ENCODE data around the gene LRCH3. TPM values are rescaled to one million over a fixed set of nuclear protein-coding genes. Genes with fewer than 3 reads are reported as not detected.

LRCH3 gene
- total RNA-seq = 54.7 and 56.4 TPM in 2 replicates

- H3K36me3 Mint-ChIP-seq (ENCODE audit: low read depth) = peaks cover 5% of the 10 kb centered on the region
Observed at GRCh38 chr3:197791113-197791891, at the start of gene LRCH3. LRCH3 (plus strand) TSS chr3:197791254; CDS start chr3:197791279, 25 bp downstream.

GRCh38 chr3:197742787-197743186 lies 48.3 kb upstream of the LRCH3 start:
- no peak overlapping the region for H3K27ac Mint-ChIP-seq
- no peak for DNase-seq
- intact Hi-C loops (cut with micrococcal nuclease) = no loop called here
- H3K27me3 Mint-ChIP-seq = peaks cover 2% of the 10 kb centered on the region
- no peak overlapping the region for H3K4me3 Mint-ChIP-seq
- H3K4me1 Mint-ChIP-seq = peaks cover 2% of the 10 kb centered on the region
- no peaks in the 10 kb centered on the region for H3K9me3 Mint-ChIP-seq
- H3K36me3 Mint-ChIP-seq (ENCODE audit: low read depth) = no peaks in the 10 kb centered on the region

More at GRCh38 chr3:197791113-197791891, at the start of gene LRCH3:
- intact Hi-C loops (cut with micrococcal nuclease) = loop anchor here (5.0 kb wide), 3 partner anchors 56 to 234 kb away; partner anchors contain the start of gene BDH1
- peak; percentile 96 for DNase-seq
- Mint-ChIP-seq H3K4me1 (peaks cover 29% of the 10 kb centered on the region), H3K27me3 (no peaks in the 10 kb centered on the region), H3K4me3 (peak within 1 kb of the TSS; percentile 92), H3K27ac (peak within 1 kb of the TSS; percentile 97), H3K9me3 (no peaks in the 10 kb centered on the region)

- Mint-ChIP-seq H3K4me1 (peaks cover 12% of the 10 kb centered on the region), H3K36me3 (ENCODE audit: low read depth) (no peaks in the 10 kb centered on the region), H3K27ac (no peak overlapping the region), H3K27me3 (peaks cover 6% of the 10 kb centered on the region), H3K9me3 (no peaks in the 10 kb centered on the region), H3K4me3 (no peak overlapping the region)
- DNase-seq = no peak
- intact Hi-C loops (cut with micrococcal nuclease) = no loop called here
Observed at GRCh38 chr3:197746209-197746608, 44.8 kb upstream of the LRCH3 start.

GRCh38 chr3:197746801-197747237 lies 44.2 kb upstream of the LRCH3 start:
- H3K4me3 Mint-ChIP-seq = no peak overlapping the region
- H3K9me3 Mint-ChIP-seq = no peaks in the 10 kb centered on the region
- H3K27me3 Mint-ChIP-seq = peaks cover 6% of the 10 kb centered on the region
- peaks cover 15% of the 10 kb centered on the region for H3K4me1 Mint-ChIP-seq
- intact Hi-C loops (cut with micrococcal nuclease) = no loop called here
- no peak overlapping the region for H3K27ac Mint-ChIP-seq
- no peak for DNase-seq
- H3K36me3 Mint-ChIP-seq (ENCODE audit: low read depth) = no peaks in the 10 kb centered on the region

GRCh38 chr3:197748597-197749314 lies 42.3 kb upstream of the LRCH3 start:
- intact Hi-C loops (cut with micrococcal nuclease) = loop anchor here (1.0 kb wide), 1 partner anchor 11 kb away; no protein-coding TSS in a partner anchor
- Mint-ChIP-seq H3K4me3 (peak overlapping the region; percentile 92), H3K27ac (peak overlapping the region; percentile 96), H3K36me3 (ENCODE audit: low read depth) (peaks cover 2% of the 10 kb centered on the region), H3K4me1 (peaks cover 27% of the 10 kb centered on the region), H3K27me3 (peaks cover 4% of the 10 kb centered on the region), H3K9me3 (no peaks in the 10 kb centered on the region)
- peak; percentile 43 for DNase-seq

GRCh38 chr3:197749315-197749600 lies 41.8 kb upstream of the LRCH3 start:
- Mint-ChIP-seq H3K36me3 (ENCODE audit: low read depth) (peaks cover 2% of the 10 kb centered on the region), H3K4me1 (peaks cover 30% of the 10 kb centered on the region), H3K27ac (peak overlapping the region; percentile 96), H3K9me3 (no peaks in the 10 kb centered on the region), H3K4me3 (peak overlapping the region; percentile 92), H3K27me3 (peaks cover 4% of the 10 kb centered on the region)
- intact Hi-C loops (cut with micrococcal nuclease) = loop anchor here (1.0 kb wide), 1 partner anchor 12 kb away; no protein-coding TSS in a partner anchor
- DNase-seq = no peak

GRCh38 chr3:197749601-197750395 lies 41.3 kb upstream of the LRCH3 start, which contains the start of gene FYTTD1:
FYTTD1 (plus strand) TSS chr3:197749883; CDS start chr3:197749972, 89 bp downstream.
- Mint-ChIP-seq H3K4me3 (peak within 1 kb of the TSS; percentile 92), H3K4me1 (peaks cover 31% of the 10 kb centered on the region), H3K9me3 (no peaks in the 10 kb centered on the region), H3K27me3 (peaks cover 4% of the 10 kb centered on the region), H3K36me3 (ENCODE audit: low read depth) (peaks cover 2% of the 10 kb centered on the region), H3K27ac (peak within 1 kb of the TSS; percentile 96)
- peak; percentile 97 for DNase-seq
- intact Hi-C loops (cut with micrococcal nuclease) = loop anchor here (1.0 to 10.0 kb wide), 3 partner anchors 12 to 208 kb away; partner anchors contain the start of gene BDH1

- Mint-ChIP-seq H3K27me3 (peaks cover 4% of the 10 kb centered on the region), H3K9me3 (no peaks in the 10 kb centered on the region), H3K36me3 (ENCODE audit: low read depth) (peaks cover 2% of the 10 kb centered on the region), H3K27ac (peak overlapping the region; percentile 82), H3K4me3 (peak overlapping the region; percentile 92), H3K4me1 (peaks cover 33% of the 10 kb centered on the region)
- peak; percentile 89 for DNase-seq
- intact Hi-C loops (cut with micrococcal nuclease) = loop anchor here (5.0 to 10.0 kb wide), 2 partner anchors 196 to 207 kb away; partner anchors contain the start of gene BDH1
Observed at GRCh38 chr3:197750396-197750831, 40.6 kb upstream of the LRCH3 start.

- Mint-ChIP-seq H3K27ac (peak overlapping the region; percentile 82), H3K27me3 (peaks cover 4% of the 10 kb centered on the region), H3K4me3 (peak overlapping the region; percentile 92), H3K9me3 (no peaks in the 10 kb centered on the region), H3K36me3 (ENCODE audit: low read depth) (peaks cover 4% of the 10 kb centered on the region), H3K4me1 (peaks cover 34% of the 10 kb centered on the region)
- DNase-seq = peak; percentile 76
- intact Hi-C loops (cut with micrococcal nuclease) = loop anchor here (5.0 to 10.0 kb wide), 2 partner anchors 196 to 206 kb away; partner anchors contain the start of gene BDH1
Observed at GRCh38 chr3:197750858-197751737, 40.0 kb upstream of the LRCH3 start.

GRCh38 chr3:197752107-197752506 lies 38.9 kb upstream of the LRCH3 start:
- Mint-ChIP-seq H3K4me1 (peaks cover 36% of the 10 kb centered on the region), H3K36me3 (ENCODE audit: low read depth) (peaks cover 11% of the 10 kb centered on the region), H3K27me3 (peaks cover 4% of the 10 kb centered on the region), H3K27ac (peak overlapping the region; percentile 92), H3K4me3 (peak overlapping the region; percentile 87), H3K9me3 (no peaks in the 10 kb centered on the region)
- intact Hi-C loops (cut with micrococcal nuclease) = loop anchor here (1.0 to 10.0 kb wide), 6 partner anchors 40 to 205 kb away; partner anchors contain the start of gene BDH1
- peak; percentile 73 for DNase-seq

- no peaks in the 10 kb centered on the region for H3K9me3 Mint-ChIP-seq
- H3K27me3 Mint-ChIP-seq = peaks cover 4% of the 10 kb centered on the region
- H3K27ac Mint-ChIP-seq = peak overlapping the region; percentile 62
- H3K4me1 Mint-ChIP-seq = peaks cover 36% of the 10 kb centered on the region
- peak overlapping the region; percentile 43 for H3K4me3 Mint-ChIP-seq
- peaks cover 15% of the 10 kb centered on the region for H3K36me3 Mint-ChIP-seq (ENCODE audit: low read depth)
- intact Hi-C loops (cut with micrococcal nuclease) = loop anchor here (2.0 to 10.0 kb wide), 4 partner anchors 50 to 204 kb away; partner anchors contain the start of gene BDH1
- DNase-seq = no peak
Observed at GRCh38 chr3:197753263-197753662, 37.8 kb upstream of the LRCH3 start.

GRCh38 chr3:197756704-197757103 lies 34.4 kb upstream of the LRCH3 start:
- H3K27ac Mint-ChIP-seq = no peak overlapping the region
- intact Hi-C loops (cut with micrococcal nuclease) = loop anchor here (10.0 kb wide), 1 partner anchor 202 kb away; the partner anchor contains the start of gene BDH1

More at GRCh38 chr3:197756704-197757103, 34.4 kb upstream of the LRCH3 start:
- H3K36me3 Mint-ChIP-seq (ENCODE audit: low read depth) = peaks cover 15% of the 10 kb centered on the region
- no peaks in the 10 kb centered on the region for H3K9me3 Mint-ChIP-seq
- DNase-seq = no peak
- H3K4me3 Mint-ChIP-seq = no peak overlapping the region
- no peaks in the 10 kb centered on the region for H3K27me3 Mint-ChIP-seq
- peaks cover 22% of the 10 kb centered on the region for H3K4me1 Mint-ChIP-seq

All from activated CD4-positive, alpha-beta T cell treated with anti-CD3 and anti-CD28 coated beads, Interleukin-2, amount 10 ng/mL, durations not matched to agents 24 days and 14 days (primary cell).